Right renal pelvis (tissue), 4 donors: ENCODE data around the gene CLCC1. TPM values are rescaled to one million over a fixed set of nuclear protein-coding genes. Genes with fewer than 3 reads are reported as not detected.

Experiments used
- DNase-seq, 4 donors: peaks; one replicate each; pipeline ENCODE4 v3.0.0-alpha.2; 2013; ENCODE audit warnings: low read depth in 4 of 4, low spot score in 3 of 4, missing footprints in 1 of 4
- polyA plus RNA-seq, 4 donors: library from polyadenylated mRNA; unstranded; fragments of 120-200 nt; gene quantifications; one replicate each; pipeline ENCODE4 v1.2.1, GENCODE V29; 2013; ENCODE audit not compliant: insufficient read length in 4 of 4

CLCC1 gene
- polyA plus RNA-seq, 4 donors, result 32.1 to 39.3 (median 36.3) TPM

DNA sequence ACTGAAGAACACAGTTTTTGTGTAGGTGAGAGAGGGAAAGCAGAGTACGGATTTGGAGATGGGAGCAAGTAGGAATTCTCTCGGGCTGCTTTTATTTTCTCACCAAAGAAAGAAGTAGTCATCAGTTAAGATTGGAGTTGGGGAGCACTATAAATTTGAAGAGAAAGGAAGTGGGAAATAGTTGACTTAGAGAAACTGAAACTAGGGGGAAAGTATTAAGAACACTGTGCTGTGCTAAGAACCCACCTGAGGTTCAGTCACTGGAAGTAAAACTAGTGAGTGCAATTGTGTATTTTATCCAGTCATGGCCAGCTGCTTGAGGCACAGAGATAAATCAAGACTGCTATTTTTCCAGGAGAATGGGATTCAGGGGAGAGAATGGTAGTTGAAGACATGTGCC lies 37.4 kb downstream of the CLCC1 start:
- no peak for DNase-seq

- no peak for DNase-seq
These were observed 46.5 kb downstream of the CLCC1 start for GRCh38 chr1:108916788-108917187.

Other genes with a start within 250 kb of the CLCC1 start
- 10 to 100 TPM; 61.1 to 85.1 (median 76.3) TPM for gene STXBP3, start 216.8 kb downstream of the CLCC1 start, polyA plus RNA-seq
- gene AKNAD1, start 106.4 kb downstream of the CLCC1 start, polyA plus RNA-seq, result under 1 TPM in 1 of 4 donors, not detected in 3; 0.08 TPM
- 10 to 100 TPM; 15.9 to 18.1 (median 17.2) TPM for gene GPSM2, start 86.5 kb downstream of the CLCC1 start, polyA plus RNA-seq
- gene WDR47, start 78.6 kb upstream of the CLCC1 start, polyA plus RNA-seq, result 10 to 100 TPM; 12.8 to 15.7 (median 14.9) TPM
- gene TAF13, start 112.5 kb upstream of the CLCC1 start, polyA plus RNA-seq, result 10 to 100 TPM; 42.8 to 57.2 (median 51.9) TPM
- gene TMEM167B, start 127.3 kb upstream of the CLCC1 start, polyA plus RNA-seq, result 10 to 100 TPM; 38.1 to 43.0 (median 41.3) TPM
- 1 to 10 TPM; 1.7 to 2.5 (median 2.0) TPM for gene ELAPOR1, start 150.6 kb upstream of the CLCC1 start, polyA plus RNA-seq